Caco-2 (cell line): ENCODE data around the gene RPN1. TPM values are rescaled to one million over a fixed set of nuclear protein-coding genes. Genes with fewer than 3 reads are reported as not detected.
"Not testable (repeated sequence)": the region's sequence is repeated elsewhere in the genome, so short reads cannot be mapped to it uniquely, and the experiment has no call there.

Experiments used
- BruUV-seq: library from RNA; stranded (reverse); fragments of 400-500 nt; replicated peaks from 2 replicates; lab custom pipeline; 2021; lab: Mats Ljungman, UMichigan
- CTCF ChIA-PET: fragments of 300-600 bp; sonication (Branson Sonifier 250); formaldehyde crosslinking; loops from one replicate; lab custom pipeline; 2022; ENCODE audit warnings: antibody characterized with exemption; lab: Charles Lee
- POLR2A ChIA-PET: fragments of 300-600 bp; sonication (Branson Sonifier 250); formaldehyde crosslinking; loops from one replicate; lab custom pipeline; 2022; ENCODE audit warnings: antibody characterized with exemption; lab: Charles Lee
- DNase-seq, 2 experiments: peaks; one replicate each; pipeline versions ENCODE4 v3.0.0 to v3.0.0-alpha.2; 2020 to 2022
- H3K27me3 ChIP-seq: replicated peaks from 2 replicates; pipeline ENCODE4 v1.6.0; 2011; ENCODE audit warnings: low read length; ENCODE audit not compliant: control insufficient read depth, insufficient read depth
- H3K36me3 ChIP-seq: 2 replicates; pipeline ENCODE4 v1.5.1; 2011; ENCODE audit warnings: low read length; ENCODE audit not compliant: control insufficient read depth, insufficient read depth
- H3K4me1 ChIP-seq: fragments of 250-450 bp; sonication (Bioruptor Pico); 2 replicates; pipeline ENCODE4 v1.5.1; 2020; ENCODE audit warnings: mild to moderate bottlenecking
- H3K4me3 ChIP-seq: 2 replicates; pipeline ENCODE4 v1.5.1; 2011; ENCODE audit warnings: low read depth, mild to moderate bottlenecking, control low read depth, low read length
- H3K9me3 ChIP-seq: fragments of 250-450 bp; sonication (Bioruptor Pico); 2 replicates; pipeline ENCODE4 v1.5.1; 2020; ENCODE audit warnings: mild to moderate bottlenecking, moderate library complexity
- H3K27ac Mint-ChIP-seq: one replicate; pipeline ENCODE4 v1.8.0; 2022; ENCODE audit warnings: mixed read lengths; ENCODE audit not compliant: unreplicated experiment
- H3K27me3 Mint-ChIP-seq: one replicate; pipeline ENCODE4 v1.8.0; 2022; ENCODE audit warnings: mixed read lengths; ENCODE audit not compliant: insufficient read depth, unreplicated experiment
- H3K36me3 Mint-ChIP-seq: one replicate; pipeline ENCODE4 v1.8.0; 2022; ENCODE audit warnings: mild to moderate bottlenecking, mixed read lengths; ENCODE audit not compliant: insufficient read depth, unreplicated experiment
- H3K4me1 Mint-ChIP-seq: one replicate; pipeline ENCODE4 v1.8.0; 2022; ENCODE audit warnings: low read depth, mixed read lengths; ENCODE audit not compliant: unreplicated experiment
- H3K4me3 Mint-ChIP-seq: one replicate; pipeline ENCODE4 v1.8.0; 2022; ENCODE audit warnings: mild to moderate bottlenecking, moderate library complexity, mixed read lengths; ENCODE audit not compliant: unreplicated experiment
- H3K9me3 Mint-ChIP-seq: one replicate; pipeline ENCODE4 v1.8.0; 2022; ENCODE audit warnings: mixed read lengths; ENCODE audit not compliant: unreplicated experiment
- CTCF ChIP-seq, 2 experiments: fragments of 200-600 bp in 1 of 2; IDR thresholded peaks; 1 replicate in 1 of 2; 2 replicates in 1 of 2; pipeline versions ENCODE4 v1.5.1 to v1.8.0; 2011 to 2022; ENCODE audit warnings: antibody characterized with exemption in 1 of 2, control low read depth in 1 of 2, inconsistent platforms in 1 of 2, low read depth in 1 of 2, low read length in 1 of 2, mild to moderate bottlenecking in 1 of 2, moderate library complexity in 1 of 2; ENCODE audit not compliant: insufficient read depth in 1 of 2, severe bottlenecking in 1 of 2, unreplicated experiment in 1 of 2
- intact Hi-C: fragments of 100-400 bp; cut with micrococcal nuclease; formaldehyde crosslinking; loops from one replicate; pipeline ENCODE4 v1.10.0; 2022; ENCODE audit not compliant: unreplicated experiment
- total RNA-seq: library from RNA; stranded (reverse); gene quantifications from 2 replicates; pipeline ENCODE4 v1.2.3, GENCODE V29; 2022

RPN1 gene
- total RNA-seq, 1 experiment from 2014 or later: 282 TPM

GRCh38 chr3:128590948-128591347, 59.7 kb downstream of the RPN1 start:
- H3K9me3 Mint-ChIP-seq: no peaks in the 10 kb centered on the region
- peak in 1 of 2 experiments; percentile 24 for DNase-seq
- no peaks in the 10 kb centered on the region for H3K36me3 Mint-ChIP-seq
- H3K4me1 Mint-ChIP-seq: no peaks in the 10 kb centered on the region
- Histone ChIP-seq H3K36me3 (no peaks in the 10 kb centered on the region), H3K9me3 (no peaks in the 10 kb centered on the region), H3K4me3 (no peak overlapping the region), H3K4me1 (no peaks in the 10 kb centered on the region), H3K27me3 (no peaks in the 10 kb centered on the region)
- intact Hi-C loops: no loop called here
- peak in 1 of 2 experiments; percentile 46 for TF ChIP-seq CTCF (IDR thresholded peaks at IDR 0.05; ENCODE audit: insufficient read depth in 1 of 2, low read depth in 1 of 2, low read length in 1 of 2, severe bottlenecking in 1 of 2, unreplicated experiment in 1 of 2)
- H3K27ac Mint-ChIP-seq: no peak overlapping the region
- H3K4me3 Mint-ChIP-seq: no peak overlapping the region
- POLR2A ChIA-PET: no interaction called here
- no TSS peak for BruUV-seq
- H3K27me3 Mint-ChIP-seq: no peaks in the 10 kb centered on the region
- CTCF ChIA-PET: interaction anchor here (0.6 kb wide), 2 partner anchors 9 to 31 kb away, joined by 3 read pairs; no protein-coding TSS in a partner anchor

- H3K9me3 Mint-ChIP-seq, BruUV-seq, H3K4me1 ChIP-seq, H3K36me3 ChIP-seq, DNase-seq, H3K27me3 ChIP-seq, H3K4me3 Mint-ChIP-seq, H3K27me3 Mint-ChIP-seq, POLR2A ChIA-PET, H3K36me3 Mint-ChIP-seq, H3K9me3 ChIP-seq, H3K4me3 ChIP-seq, CTCF ChIA-PET, H3K4me1 Mint-ChIP-seq, H3K27ac Mint-ChIP-seq: not testable (repeated sequence)
- intact Hi-C loops: loop anchor here (10.0 kb wide), 1 partner anchor 165 kb away; no protein-coding TSS in a partner anchor
These were observed 60.6 kb downstream of the RPN1 start for GRCh38 chr3:128589985-128590384.

- H3K4me3 ChIP-seq: no peak overlapping the region
- POLR2A ChIA-PET: no interaction called here
- no peak for DNase-seq
- no peak for TF ChIP-seq CTCF (IDR thresholded peaks at IDR 0.05; ENCODE audit: insufficient read depth in 1 of 2, low read depth in 1 of 2, low read length in 1 of 2, severe bottlenecking in 1 of 2, unreplicated experiment in 1 of 2)
- H3K9me3 ChIP-seq: no peaks in the 10 kb centered on the region
- intact Hi-C loops: loop anchor here (10.0 kb wide), 1 partner anchor 163 kb away; no protein-coding TSS in a partner anchor
- BruUV-seq: no TSS peak
- H3K9me3 Mint-ChIP-seq: no peaks in the 10 kb centered on the region
- no peaks in the 10 kb centered on the region for H3K4me1 Mint-ChIP-seq
- no peaks in the 10 kb centered on the region for H3K36me3 Mint-ChIP-seq
- no peaks in the 10 kb centered on the region for H3K36me3 ChIP-seq
- no peaks in the 10 kb centered on the region for H3K27me3 Mint-ChIP-seq
- no peak overlapping the region for H3K27ac Mint-ChIP-seq
- no peaks in the 10 kb centered on the region for H3K27me3 ChIP-seq
- H3K4me3 Mint-ChIP-seq: no peak overlapping the region
- CTCF ChIA-PET: no interaction called here
- no peaks in the 10 kb centered on the region for H3K4me1 ChIP-seq
These were observed 62.5 kb downstream of the RPN1 start for GRCh38 chr3:128588147-128588546.
